Astrocyte (in vitro differentiated cells and primary cell): ENCODE results near the gene GDF11. TPM values are rescaled to one million over a fixed set of nuclear protein-coding genes. Genes with fewer than 3 reads are reported as not detected.

ENCODE experiments used
- DNase-seq: peaks from one replicate; pipeline ENCODE4 v3.0.0-alpha.2; 2010; ENCODE audit warnings: low read depth
- FAIRE-seq: peaks from 2 replicates; lab custom pipeline; 2011; peaks lifted over from hg19 to GRCh38; lab: Jason Lieb, UNC
- H2AFZ ChIP-seq: 2 replicates; pipeline ENCODE4 v1.6.0; 2012; ENCODE audit warnings: low read depth, low read length, inconsistent platforms
- H3K27ac ChIP-seq: 2 replicates; pipeline ENCODE4 v1.5.1; 2011; ENCODE audit warnings: low read depth, low read length, inconsistent platforms
- H3K27me3 ChIP-seq: 2 replicates; pipeline ENCODE4 v1.6.0; 2011; ENCODE audit warnings: low read length, inconsistent platforms; ENCODE audit not compliant: insufficient read depth
- H3K36me3 ChIP-seq: 2 replicates; pipeline ENCODE4 v1.5.1; 2011; ENCODE audit warnings: low read length, inconsistent platforms; ENCODE audit not compliant: insufficient read depth
- H3K4me1 ChIP-seq: 2 replicates; pipeline ENCODE4 v1.5.1; 2011; ENCODE audit warnings: low read length, inconsistent platforms; ENCODE audit not compliant: insufficient read depth
- H3K4me2 ChIP-seq: 2 replicates; pipeline ENCODE4 v1.6.0; 2012; ENCODE audit warnings: low read length, inconsistent platforms
- H3K4me3 ChIP-seq: 2 replicates; pipeline ENCODE4 v1.5.1; 2011; ENCODE audit warnings: low read depth, mild to moderate bottlenecking, low read length, inconsistent platforms; ENCODE audit not compliant: insufficient read depth
- H3K79me2 ChIP-seq: 2 replicates; pipeline ENCODE4 v1.6.0; 2012; ENCODE audit warnings: mild to moderate bottlenecking, low read length, inconsistent platforms; ENCODE audit not compliant: insufficient read depth
- H3K9ac ChIP-seq: 2 replicates; pipeline ENCODE4 v1.6.0; 2012; ENCODE audit warnings: mild to moderate bottlenecking, low read length, inconsistent platforms
- H3K9me3 ChIP-seq: 2 replicates; pipeline ENCODE4 v1.5.1; 2012; ENCODE audit warnings: low read depth, mild to moderate bottlenecking, low read length, inconsistent platforms; ENCODE audit not compliant: insufficient read depth
- H4K20me1 ChIP-seq: 2 replicates; pipeline ENCODE4 v1.6.0; 2012; ENCODE audit warnings: low read length, inconsistent platforms; ENCODE audit not compliant: insufficient read depth
- H3K27ac Mint-ChIP-seq: one replicate; pipeline ENCODE4 v1.8.0; 2021; ENCODE audit warnings: mild to moderate bottlenecking, mixed read lengths; ENCODE audit not compliant: unreplicated experiment
- H3K27me3 Mint-ChIP-seq: one replicate; pipeline ENCODE4 v1.8.0; 2021; ENCODE audit warnings: low read depth, mixed read lengths; ENCODE audit not compliant: unreplicated experiment
- H3K36me3 Mint-ChIP-seq: one replicate; pipeline ENCODE4 v1.8.0; 2021; ENCODE audit warnings: low read depth, mixed read lengths; ENCODE audit not compliant: unreplicated experiment
- H3K4me1 Mint-ChIP-seq: one replicate; pipeline ENCODE4 v1.8.0; 2021; ENCODE audit warnings: low read depth, mixed read lengths; ENCODE audit not compliant: unreplicated experiment
- H3K4me3 Mint-ChIP-seq: one replicate; pipeline ENCODE4 v1.8.0; 2021; ENCODE audit warnings: mild to moderate bottlenecking, moderate library complexity, mixed read lengths; ENCODE audit not compliant: unreplicated experiment
- H3K9me3 Mint-ChIP-seq: one replicate; pipeline ENCODE4 v1.8.0; 2021; ENCODE audit warnings: mild to moderate bottlenecking, mixed read lengths; ENCODE audit not compliant: unreplicated experiment
- EZH2 ChIP-seq: IDR thresholded peaks from 2 replicates; pipeline ENCODE4 v1.6.1; 2012; ENCODE audit warnings: mild to moderate bottlenecking, low read length, inconsistent platforms; ENCODE audit not compliant: insufficient read depth
- total RNA-seq: library from RNA; stranded (reverse); gene quantifications from 2 replicates; pipeline ENCODE4 v1.2.1, GENCODE V29; 2021
- TF ChIP-seq, protein P1 (sequence below): IDR thresholded peaks from 2 replicates; pipeline ENCODE4 v1.5.1; 2011; ENCODE audit warnings: low read depth, mild to moderate bottlenecking, inconsistent platforms, low read length, moderate library complexity; ENCODE audit not compliant: insufficient read depth

GDF11 gene
- total RNA-seq, 1 donor from 2014 or later, result 28.9 TPM

DNA sequence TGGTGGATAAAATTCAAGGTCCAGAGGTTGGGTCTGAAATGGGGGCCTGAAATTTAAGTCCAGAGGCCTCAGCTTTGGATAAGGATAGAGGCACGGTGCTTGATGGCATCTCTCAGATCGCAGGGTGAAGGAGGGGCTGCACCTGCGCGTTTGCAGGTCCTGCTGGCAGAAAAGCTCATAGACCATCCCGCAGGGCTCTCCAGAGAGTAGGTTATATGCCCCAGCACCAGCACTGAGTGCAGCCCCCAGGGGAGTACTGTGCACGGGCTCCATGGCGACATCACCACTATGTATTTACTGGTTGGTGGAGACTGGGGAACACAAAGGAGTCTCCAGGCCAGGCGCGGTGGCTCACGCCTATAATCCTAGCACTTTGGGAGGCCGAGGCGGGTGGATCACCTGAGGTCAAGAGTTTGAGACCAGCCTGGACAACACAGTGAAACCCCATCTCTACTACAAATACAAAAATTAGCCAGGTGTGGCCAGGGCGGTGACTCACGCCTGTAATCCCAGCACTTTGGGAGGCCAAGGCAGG, 9.8 kb upstream of the GDF11 start:
- no peak overlapping the region for H3K4me2 ChIP-seq
- no peak for FAIRE-seq
- TF ChIP-seq EZH2, result no peak
- TF ChIP-seq, protein P1, sequence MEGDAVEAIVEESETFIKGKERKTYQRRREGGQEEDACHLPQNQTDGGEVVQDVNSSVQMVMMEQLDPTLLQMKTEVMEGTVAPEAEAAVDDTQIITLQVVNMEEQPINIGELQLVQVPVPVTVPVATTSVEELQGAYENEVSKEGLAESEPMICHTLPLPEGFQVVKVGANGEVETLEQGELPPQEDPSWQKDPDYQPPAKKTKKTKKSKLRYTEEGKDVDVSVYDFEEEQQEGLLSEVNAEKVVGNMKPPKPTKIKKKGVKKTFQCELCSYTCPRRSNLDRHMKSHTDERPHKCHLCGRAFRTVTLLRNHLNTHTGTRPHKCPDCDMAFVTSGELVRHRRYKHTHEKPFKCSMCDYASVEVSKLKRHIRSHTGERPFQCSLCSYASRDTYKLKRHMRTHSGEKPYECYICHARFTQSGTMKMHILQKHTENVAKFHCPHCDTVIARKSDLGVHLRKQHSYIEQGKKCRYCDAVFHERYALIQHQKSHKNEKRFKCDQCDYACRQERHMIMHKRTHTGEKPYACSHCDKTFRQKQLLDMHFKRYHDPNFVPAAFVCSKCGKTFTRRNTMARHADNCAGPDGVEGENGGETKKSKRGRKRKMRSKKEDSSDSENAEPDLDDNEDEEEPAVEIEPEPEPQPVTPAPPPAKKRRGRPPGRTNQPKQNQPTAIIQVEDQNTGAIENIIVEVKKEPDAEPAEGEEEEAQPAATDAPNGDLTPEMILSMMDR, result no peak
- H4K20me1 ChIP-seq, result peaks cover 8% of the 10 kb centered on the region
- no peak overlapping the region for H3K27ac ChIP-seq
- H3K4me1 ChIP-seq, result peaks cover 18% of the 10 kb centered on the region
- Mint-ChIP-seq H3K4me1 (peaks cover 17% of the 10 kb centered on the region), H3K27me3 (no peaks in the 10 kb centered on the region), H3K4me3 (no peak overlapping the region), H3K9me3 (no peaks in the 10 kb centered on the region), H3K27ac (no peak overlapping the region), H3K36me3 (no peaks in the 10 kb centered on the region)
- no peaks in the 10 kb centered on the region for H3K9me3 ChIP-seq
- no peak overlapping the region for H3K4me3 ChIP-seq
- H3K79me2 ChIP-seq, result peaks cover 23% of the 10 kb centered on the region
- H3K9ac ChIP-seq, result no peak overlapping the region
- no peak for DNase-seq
- no peak overlapping the region for H2AFZ ChIP-seq
- H3K36me3 ChIP-seq, result no peaks in the 10 kb centered on the region
- H3K27me3 ChIP-seq, result no peaks in the 10 kb centered on the region

- no peak overlapping the region for H3K4me3 Mint-ChIP-seq
- Histone ChIP-seq H3K4me1 (peaks cover 22% of the 10 kb centered on the region), H2AFZ (no peak overlapping the region), H3K4me3 (no peak overlapping the region), H3K27ac (no peak overlapping the region), H4K20me1 (peaks cover 6% of the 10 kb centered on the region), H3K9ac (no peak overlapping the region), H3K79me2 (peaks cover 15% of the 10 kb centered on the region), H3K27me3 (no peaks in the 10 kb centered on the region), H3K36me3 (no peaks in the 10 kb centered on the region), H3K4me2 (no peak overlapping the region), H3K9me3 (no peaks in the 10 kb centered on the region)
- no peaks in the 10 kb centered on the region for H3K9me3 Mint-ChIP-seq
- DNase-seq (no peak), FAIRE-seq (no peak)
- H3K36me3 Mint-ChIP-seq, result no peaks in the 10 kb centered on the region
- H3K4me1 Mint-ChIP-seq, result peaks cover 20% of the 10 kb centered on the region
- no peak overlapping the region for H3K27ac Mint-ChIP-seq
- TF ChIP-seq, protein P1, result no peak
- TF ChIP-seq EZH2, result no peak
- no peaks in the 10 kb centered on the region for H3K27me3 Mint-ChIP-seq
Observed at GRCh38 chr12:55733858-55734257, 9.1 kb upstream of the GDF11 start.

DNA sequence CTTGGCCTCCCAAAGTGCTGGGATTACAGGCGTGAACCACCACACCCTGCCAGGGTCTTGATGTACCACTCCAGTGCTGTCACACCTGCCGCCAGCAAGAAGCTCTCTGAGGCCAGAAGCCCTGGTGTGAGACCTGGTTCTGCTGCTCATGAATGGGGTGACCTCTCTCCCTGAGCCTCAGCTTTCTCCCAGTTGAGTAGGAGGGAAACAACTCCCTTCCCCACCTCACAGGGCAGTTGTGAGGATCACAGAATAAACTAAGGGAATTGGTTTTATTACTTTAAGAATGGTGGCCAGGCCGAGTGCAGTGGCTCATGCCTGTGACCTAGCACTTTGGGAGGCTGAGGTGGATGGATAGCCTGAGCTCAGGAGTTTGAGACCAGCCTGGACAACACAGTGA, 8.3 kb upstream of the GDF11 start:
- H3K4me1 ChIP-seq, result peaks cover 22% of the 10 kb centered on the region
- Mint-ChIP-seq H3K36me3 (no peaks in the 10 kb centered on the region), H3K9me3 (no peaks in the 10 kb centered on the region), H3K4me3 (no peak overlapping the region), H3K27ac (peak overlapping the region; percentile 18), H3K4me1 (peaks cover 20% of the 10 kb centered on the region), H3K27me3 (no peaks in the 10 kb centered on the region)
- no peak overlapping the region for H3K4me3 ChIP-seq
- FAIRE-seq (no peak), DNase-seq (no peak)
- H3K9me3 ChIP-seq, result no peaks in the 10 kb centered on the region
- H3K4me2 ChIP-seq, result no peak overlapping the region
- H2AFZ ChIP-seq, result no peak overlapping the region
- peaks cover 6% of the 10 kb centered on the region for H4K20me1 ChIP-seq
- TF ChIP-seq EZH2, result no peak
- TF ChIP-seq, protein P1, result no peak
- no peak overlapping the region for H3K9ac ChIP-seq
- H3K27ac ChIP-seq, result no peak overlapping the region
- peaks cover 15% of the 10 kb centered on the region for H3K79me2 ChIP-seq
- H3K36me3 ChIP-seq, result no peaks in the 10 kb centered on the region
- H3K27me3 ChIP-seq, result no peaks in the 10 kb centered on the region
